ENCODE measurements around the gene MGRN1.

- TF ChIP-seq POLR2AphosphoS5 (IDR thresholded peaks at IDR 0.05; ENCODE audit: low read depth, low read length) (no peak), POLR2A (IDR thresholded peaks at IDR 0.05; ENCODE audit: low read depth, low read length) (no peak), TAF1 (IDR thresholded peaks at IDR 0.05; ENCODE audit: borderline replicate concordance, low read depth, low read length) (no peak)
Observed at GRCh38 chr16:4608704-4608980, 16.0 kb upstream of the MGRN1 start.

All from GM12892 (cell line).